SK-N-SH treated with all-trans-retinoic acid at 6 μM for 48 hours (cell line): ENCODE measurements around the gene TAF4B.

ENCODE experiments used
- ATAC-seq: fragments of 200-7000 bp; cut with Tn5 transposase; 3 replicates; pipeline ENCODE4 v1.9.1; 2020; ENCODE audit warnings: mild to moderate bottlenecking, moderate library complexity
- ARNTL ChIP-seq: fragments of 450-650 bp; formaldehyde crosslinking; IDR thresholded peaks from 2 replicates; pipeline ENCODE4 v1.5.0; 2020; ENCODE audit warnings: low read depth, mild to moderate bottlenecking, moderate library complexity, borderline replicate concordance
- BACH2 ChIP-seq: fragments of 250-450 bp; sonication (Bioruptor Pico); IDR thresholded peaks from 2 replicates; pipeline ENCODE4 v1.9.0; 2021; ENCODE audit warnings: mild to moderate bottlenecking, borderline replicate concordance
- CREB5 ChIP-seq: fragments of 250-450 bp; sonication (Bioruptor Pico); IDR thresholded peaks from 2 replicates; pipeline ENCODE4 v1.5.1; 2020; ENCODE audit warnings: low read depth, mild to moderate bottlenecking, moderate library complexity
- CSDC2 ChIP-seq: fragments of 250-450 bp; sonication (Bioruptor Pico); IDR thresholded peaks from 2 replicates; pipeline ENCODE4 v1.5.0; 2020; ENCODE audit warnings: mild to moderate bottlenecking, moderate library complexity
- ESRRG ChIP-seq: fragments of 250-450 bp; sonication (Bioruptor Pico); IDR thresholded peaks from 2 replicates; pipeline ENCODE4 v1.6.1; 2021; ENCODE audit warnings: mild to moderate bottlenecking
- GLIS3 ChIP-seq: fragments of 250-450 bp; sonication (Bioruptor Pico); IDR thresholded peaks from 2 replicates; pipeline ENCODE4 v1.5.0; 2020; ENCODE audit warnings: mild to moderate bottlenecking, moderate library complexity
- ISL1 ChIP-seq: fragments of 250-450 bp; sonication (Bioruptor Pico); IDR thresholded peaks from 2 replicates; pipeline ENCODE4 v2.1.2; 2022; ENCODE audit warnings: mild to moderate bottlenecking, moderate library complexity
- OSR1 ChIP-seq: fragments of 250-450 bp; sonication (Bioruptor Pico); IDR thresholded peaks from 2 replicates; pipeline ENCODE4 v1.8.0; 2022; ENCODE audit warnings: moderate library complexity, mild to moderate bottlenecking, inconsistent platforms
- PPARA ChIP-seq: fragments of 250-450 bp; sonication (Bioruptor Pico); IDR thresholded peaks from 2 replicates; pipeline ENCODE4 v1.5.0; 2020; ENCODE audit warnings: mild to moderate bottlenecking, borderline replicate concordance
- RARB ChIP-seq: fragments of 250-450 bp; sonication (Bioruptor Pico); IDR thresholded peaks from 2 replicates; pipeline ENCODE4 v1.8.0; 2021; ENCODE audit warnings: mild to moderate bottlenecking, moderate library complexity
- SNAI2 ChIP-seq: fragments of 250-450 bp; sonication (Bioruptor Pico); IDR thresholded peaks from 2 replicates; pipeline ENCODE4 v1.5.0; 2020; ENCODE audit warnings: mild to moderate bottlenecking, moderate library complexity
- TCF4 ChIP-seq: fragments of 250-450 bp; sonication (Bioruptor Pico); IDR thresholded peaks from 2 replicates; pipeline ENCODE4 v1.8.0; 2021; ENCODE audit warnings: mild to moderate bottlenecking, moderate library complexity, borderline replicate concordance
- TOX ChIP-seq: fragments of 250-450 bp; sonication (Bioruptor Pico); IDR thresholded peaks from 2 replicates; pipeline ENCODE4 v1.8.0; 2021; ENCODE audit warnings: mild to moderate bottlenecking, moderate library complexity, borderline replicate concordance
- ZC3H10 ChIP-seq: fragments of 250-450 bp; sonication (Bioruptor Pico); IDR thresholded peaks from 2 replicates; pipeline ENCODE4 v1.5.1; 2021; ENCODE audit warnings: mild to moderate bottlenecking, moderate library complexity
- ZFP3 ChIP-seq: fragments of 250-450 bp; sonication (Bioruptor Pico); IDR thresholded peaks from 2 replicates; pipeline ENCODE4 v1.5.0; 2020; ENCODE audit warnings: mild to moderate bottlenecking, moderate library complexity
- ZFP30 ChIP-seq: fragments of 450-650 bp; formaldehyde crosslinking; IDR thresholded peaks from 2 replicates; pipeline ENCODE4 v1.5.0; 2022; ENCODE audit warnings: mild to moderate bottlenecking, moderate library complexity
- ZNF565 ChIP-seq: fragments of 450-650 bp; formaldehyde crosslinking; conservative IDR thresholded peaks from 2 replicates; pipeline ENCODE4 v1.5.0; 2020; ENCODE audit warnings: low read depth, mild to moderate bottlenecking, moderate library complexity
- ZNF70 ChIP-seq: fragments of 450-650 bp; formaldehyde crosslinking; IDR thresholded peaks from 2 replicates; pipeline ENCODE4 v1.5.0; 2020; ENCODE audit warnings: mild to moderate bottlenecking, moderate library complexity
- TF ChIP-seq, protein P1 (sequence below): fragments of 250-450 bp; sonication (Bioruptor Pico); IDR thresholded peaks from 2 replicates; pipeline ENCODE4 v1.8.0; 2020; ENCODE audit warnings: mild to moderate bottlenecking, moderate library complexity, borderline replicate concordance
- TF ChIP-seq, protein P2 (sequence below): fragments of 250-450 bp; sonication (Bioruptor Pico); IDR thresholded peaks from 2 replicates; pipeline ENCODE4 v1.8.0; 2021; ENCODE audit warnings: low read depth, mild to moderate bottlenecking, moderate library complexity, borderline replicate concordance
- TF ChIP-seq, protein P3 (sequence below): fragments of 250-450 bp; sonication (Bioruptor Pico); IDR thresholded peaks from 2 replicates; pipeline ENCODE4 v1.5.0; 2020; ENCODE audit warnings: mild to moderate bottlenecking, moderate library complexity

Gene TAF4B

GRCh38 chr18:26424428-26425147 lies 198.3 kb downstream of the TAF4B start:
- no peak for TF ChIP-seq ZC3H10 (CRISPR knock-in tag)
- no peak for TF ChIP-seq ZFP3 (CRISPR knock-in tag)
- TF ChIP-seq ZFP30 (CRISPR knock-in tag), result no peak
- TF ChIP-seq, protein P1, sequence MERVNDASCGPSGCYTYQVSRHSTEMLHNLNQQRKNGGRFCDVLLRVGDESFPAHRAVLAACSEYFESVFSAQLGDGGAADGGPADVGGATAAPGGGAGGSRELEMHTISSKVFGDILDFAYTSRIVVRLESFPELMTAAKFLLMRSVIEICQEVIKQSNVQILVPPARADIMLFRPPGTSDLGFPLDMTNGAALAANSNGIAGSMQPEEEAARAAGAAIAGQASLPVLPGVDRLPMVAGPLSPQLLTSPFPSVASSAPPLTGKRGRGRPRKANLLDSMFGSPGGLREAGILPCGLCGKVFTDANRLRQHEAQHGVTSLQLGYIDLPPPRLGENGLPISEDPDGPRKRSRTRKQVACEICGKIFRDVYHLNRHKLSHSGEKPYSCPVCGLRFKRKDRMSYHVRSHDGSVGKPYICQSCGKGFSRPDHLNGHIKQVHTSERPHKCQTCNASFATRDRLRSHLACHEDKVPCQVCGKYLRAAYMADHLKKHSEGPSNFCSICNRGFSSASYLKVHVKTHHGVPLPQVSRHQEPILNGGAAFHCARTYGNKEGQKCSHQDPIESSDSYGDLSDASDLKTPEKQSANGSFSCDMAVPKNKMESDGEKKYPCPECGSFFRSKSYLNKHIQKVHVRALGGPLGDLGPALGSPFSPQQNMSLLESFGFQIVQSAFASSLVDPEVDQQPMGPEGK (CRISPR knock-in tag), result no peak
- TF ChIP-seq SNAI2 (CRISPR knock-in tag), result no peak
- no peak for TF ChIP-seq TOX (CRISPR knock-in tag)
- TF ChIP-seq TCF4 (CRISPR knock-in tag), result no peak
- TF ChIP-seq CSDC2, result no peak
- no peak for TF ChIP-seq ARNTL (CRISPR knock-in tag)
- no peak for TF ChIP-seq ZNF565
- TF ChIP-seq GLIS3, result no peak
- ATAC-seq, result no peak

DNA sequence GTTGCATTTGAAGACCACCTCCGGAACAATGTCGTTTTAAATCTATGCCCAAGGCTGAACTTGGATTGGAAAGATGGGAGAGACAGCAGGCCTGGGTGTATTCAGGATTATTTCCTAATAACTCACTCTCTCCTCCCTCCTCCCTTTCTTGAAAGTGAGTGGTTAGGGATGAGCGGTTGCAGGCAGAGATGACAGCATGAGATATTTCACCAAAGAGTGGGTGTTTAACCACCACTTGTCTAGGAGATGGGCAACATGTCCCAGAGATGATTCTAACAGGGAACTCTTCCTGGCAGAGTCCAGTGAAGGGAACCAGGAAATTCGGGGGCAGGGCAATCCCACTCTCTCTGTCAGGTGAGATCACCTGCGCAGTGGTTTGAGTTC lies 198.9 kb downstream of the TAF4B start:
- TF ChIP-seq PPARA (CRISPR knock-in tag) (no peak), ISL1 (CRISPR knock-in tag) (peak; percentile 27; the same call in 1 of the 2 replicates)
- TF ChIP-seq, all 23 proteins: peak for 1
- ATAC-seq, result peak; percentile 27; the same call in 1 of the 3 replicates

GRCh38 chr18:26429535-26430226 lies 203.4 kb downstream of the TAF4B start:
- no peak for TF ChIP-seq GLIS3
- no peak for TF ChIP-seq SNAI2 (CRISPR knock-in tag)
- no peak for TF ChIP-seq ZFP3 (CRISPR knock-in tag)
- no peak for TF ChIP-seq CREB5 (CRISPR knock-in tag)
- TF ChIP-seq OSR1 (CRISPR knock-in tag), result no peak
- TF ChIP-seq CSDC2, result no peak
- no peak for TF ChIP-seq BACH2 (CRISPR knock-in tag)
- no peak for TF ChIP-seq ZC3H10 (CRISPR knock-in tag)
- no peak for TF ChIP-seq TOX (CRISPR knock-in tag)
- TF ChIP-seq, protein P1 (CRISPR knock-in tag), result no peak
- ATAC-seq, result peak; percentile 100

- ATAC-seq, result no peak
- TF ChIP-seq, protein P2, sequence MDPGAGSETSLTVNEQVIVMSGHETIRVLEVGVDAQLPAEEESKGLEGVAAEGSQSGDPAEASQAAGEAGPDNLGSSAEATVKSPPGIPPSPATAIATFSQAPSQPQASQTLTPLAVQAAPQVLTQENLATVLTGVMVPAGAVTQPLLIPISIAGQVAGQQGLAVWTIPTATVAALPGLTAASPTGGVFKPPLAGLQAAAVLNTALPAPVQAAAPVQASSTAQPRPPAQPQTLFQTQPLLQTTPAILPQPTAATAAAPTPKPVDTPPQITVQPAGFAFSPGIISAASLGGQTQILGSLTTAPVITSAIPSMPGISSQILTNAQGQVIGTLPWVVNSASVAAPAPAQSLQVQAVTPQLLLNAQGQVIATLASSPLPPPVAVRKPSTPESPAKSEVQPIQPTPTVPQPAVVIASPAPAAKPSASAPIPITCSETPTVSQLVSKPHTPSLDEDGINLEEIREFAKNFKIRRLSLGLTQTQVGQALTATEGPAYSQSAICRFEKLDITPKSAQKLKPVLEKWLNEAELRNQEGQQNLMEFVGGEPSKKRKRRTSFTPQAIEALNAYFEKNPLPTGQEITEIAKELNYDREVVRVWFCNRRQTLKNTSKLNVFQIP, result no peak
- TF ChIP-seq ARNTL (CRISPR knock-in tag), result no peak
- no peak for TF ChIP-seq ZFP3 (CRISPR knock-in tag)
- TF ChIP-seq ESRRG (CRISPR knock-in tag), result no peak
- TF ChIP-seq ZC3H10 (CRISPR knock-in tag), result no peak
- TF ChIP-seq, protein P3, sequence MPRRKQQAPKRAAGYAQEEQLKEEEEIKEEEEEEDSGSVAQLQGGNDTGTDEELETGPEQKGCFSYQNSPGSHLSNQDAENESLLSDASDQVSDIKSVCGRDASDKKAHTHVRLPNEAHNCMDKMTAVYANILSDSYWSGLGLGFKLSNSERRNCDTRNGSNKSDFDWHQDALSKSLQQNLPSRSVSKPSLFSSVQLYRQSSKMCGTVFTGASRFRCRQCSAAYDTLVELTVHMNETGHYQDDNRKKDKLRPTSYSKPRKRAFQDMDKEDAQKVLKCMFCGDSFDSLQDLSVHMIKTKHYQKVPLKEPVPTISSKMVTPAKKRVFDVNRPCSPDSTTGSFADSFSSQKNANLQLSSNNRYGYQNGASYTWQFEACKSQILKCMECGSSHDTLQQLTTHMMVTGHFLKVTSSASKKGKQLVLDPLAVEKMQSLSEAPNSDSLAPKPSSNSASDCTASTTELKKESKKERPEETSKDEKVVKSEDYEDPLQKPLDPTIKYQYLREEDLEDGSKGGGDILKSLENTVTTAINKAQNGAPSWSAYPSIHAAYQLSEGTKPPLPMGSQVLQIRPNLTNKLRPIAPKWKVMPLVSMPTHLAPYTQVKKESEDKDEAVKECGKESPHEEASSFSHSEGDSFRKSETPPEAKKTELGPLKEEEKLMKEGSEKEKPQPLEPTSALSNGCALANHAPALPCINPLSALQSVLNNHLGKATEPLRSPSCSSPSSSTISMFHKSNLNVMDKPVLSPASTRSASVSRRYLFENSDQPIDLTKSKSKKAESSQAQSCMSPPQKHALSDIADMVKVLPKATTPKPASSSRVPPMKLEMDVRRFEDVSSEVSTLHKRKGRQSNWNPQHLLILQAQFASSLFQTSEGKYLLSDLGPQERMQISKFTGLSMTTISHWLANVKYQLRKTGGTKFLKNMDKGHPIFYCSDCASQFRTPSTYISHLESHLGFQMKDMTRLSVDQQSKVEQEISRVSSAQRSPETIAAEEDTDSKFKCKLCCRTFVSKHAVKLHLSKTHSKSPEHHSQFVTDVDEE, result no peak
- TF ChIP-seq SNAI2 (CRISPR knock-in tag), result no peak
- TF ChIP-seq CREB5 (CRISPR knock-in tag), result no peak
- no peak for TF ChIP-seq TCF4 (CRISPR knock-in tag)
- no peak for TF ChIP-seq CSDC2
- TF ChIP-seq OSR1 (CRISPR knock-in tag), result no peak
- no peak for TF ChIP-seq ZNF70
- no peak for TF ChIP-seq RARB (CRISPR knock-in tag)
- no peak for TF ChIP-seq ZFP30 (CRISPR knock-in tag)
- no peak for TF ChIP-seq BACH2 (CRISPR knock-in tag)
These were observed 206.6 kb downstream of the TAF4B start for GRCh38 chr18:26432651-26433424.
